HCT116 (cell line): ENCODE measurements around the gene TBL1X. TPM values are rescaled to one million over a fixed set of nuclear protein-coding genes. Genes with fewer than 3 reads are reported as not detected.

Experiments
- ATAC-seq: fragments of 200-7000 bp; cut with Tn5 transposase; 2 replicates; pipeline ENCODE4 v1.9.1; 2020; ENCODE audit warnings: mild to moderate bottlenecking, moderate library complexity
- BruUV-seq: library from RNA; stranded (reverse); fragments of 400-500 nt; replicated peaks from 2 replicates; lab custom pipeline; 2021; lab: Mats Ljungman, UMichigan
- CTCF ChIA-PET: fragments of 300-600 bp; sonication (Branson Sonifier 250); formaldehyde crosslinking; loops from one replicate; lab custom pipeline; 2021; ENCODE audit warnings: antibody characterized with exemption; lab: Charles Lee
- POLR2A ChIA-PET: fragments of 300-600, 350-600 bp; sonication (Branson Sonifier 250); formaldehyde crosslinking; loops from one replicate; lab custom pipeline; 2021; ENCODE audit warnings: antibody characterized with exemption; lab: Charles Lee
- RAD21 ChIA-PET, 2 experiments: fragments of 300-600 bp; sonication (Branson Sonifier 250); formaldehyde crosslinking; loops; one replicate each; lab custom pipeline; 2023; ENCODE audit warnings: low total read pairs in 2 of 2; ENCODE audit not compliant: uncharacterized antibody in 2 of 2, unreplicated experiment in 2 of 2, low non-redundant PET in 1 of 2; lab: Charles Lee
- DNase-seq: peaks from one replicate; pipeline ENCODE4 v3.0.0-alpha.2; 2010; ENCODE audit warnings: low read depth, low spot score
- H2AFZ ChIP-seq: fragments of 200-600 bp; shearing (Covaris generic), sonication (generic); 2 replicates; pipeline ENCODE4 v1.6.1; 2017; ENCODE audit warnings: low read depth, mixed run types, mixed read lengths, antibody characterized with exemption, low read length; ENCODE audit not compliant: poor library complexity, severe bottlenecking
- H3K27ac ChIP-seq: 2 replicates; pipeline ENCODE4 v1.5.1; 2012; ENCODE audit warnings: low read depth, low read length
- H3K27me3 ChIP-seq: fragments of 200-600 bp; sonication (generic); 2 replicates; pipeline ENCODE4 v1.6.1; 2016; ENCODE audit warnings: mixed run types, low read length, mixed read lengths; ENCODE audit not compliant: insufficient read depth
- H3K36me3 ChIP-seq, 2 experiments: fragments of 200-500 bp in 1 of 2; fragments of 200-600 bp in 1 of 2; sonication (Bioruptor generic) in 1 of 2; sonication (generic) in 1 of 2; 2 replicates each; pipeline versions ENCODE4 v1.5.1 to v1.6.1; 2014 to 2016; ENCODE audit warnings: low read length in 2 of 2, inconsistent platforms in 1 of 2, mixed read lengths in 1 of 2, mixed run types in 1 of 2; ENCODE audit not compliant: insufficient read depth in 2 of 2, control insufficient read depth in 1 of 2
- H3K4me1 ChIP-seq, 2 experiments: fragments of 200-600 bp in 1 of 2; sonication (generic) in 1 of 2; 2 replicates each; pipeline versions ENCODE4 v1.5.1 to v1.6.1; 2012 to 2017; ENCODE audit warnings: low read length in 2 of 2, inconsistent platforms in 1 of 2, mild to moderate bottlenecking in 1 of 2, mixed read lengths in 1 of 2, mixed run types in 1 of 2, moderate library complexity in 1 of 2; ENCODE audit not compliant: insufficient read depth in 2 of 2, control insufficient read depth in 1 of 2
- H3K4me2 ChIP-seq: fragments of 200-600 bp; sonication (generic); 2 replicates; pipeline ENCODE4 v1.6.1; 2017; ENCODE audit warnings: mixed run types, low read length, mixed read lengths
- H3K4me3 ChIP-seq, 2 experiments: fragments of 200-600 bp in 1 of 2; sonication (generic) in 1 of 2; replicated peaks in 1 of 2; 2 replicates each; pipeline ENCODE4 v1.5.1; 2011 to 2016; ENCODE audit warnings: low read length in 2 of 2, control low read depth in 1 of 2, low read depth in 1 of 2, mild to moderate bottlenecking in 1 of 2, mixed read lengths in 1 of 2, mixed run types in 1 of 2
- H3K79me2 ChIP-seq: fragments of 200-600 bp; sonication (generic); 2 replicates; pipeline ENCODE4 v1.6.1; 2017; ENCODE audit warnings: mild to moderate bottlenecking, mixed run types, low read length, moderate library complexity, mixed read lengths; ENCODE audit not compliant: insufficient read depth
- H3K9ac ChIP-seq: fragments of 200-600 bp; sonication (generic); 2 replicates; pipeline ENCODE4 v1.6.1; 2016; ENCODE audit warnings: low read length, mixed read lengths
- H3K9me2 ChIP-seq: fragments of 200-600 bp; sonication (generic), shearing (Covaris generic); 2 replicates; pipeline ENCODE4 v1.6.1; 2017; ENCODE audit warnings: mixed run types, mild to moderate bottlenecking, moderate library complexity; ENCODE audit not compliant: insufficient read depth
- H3K9me3 ChIP-seq, 2 experiments: fragments of 200-500 bp in 1 of 2; fragments of 200-600 bp in 1 of 2; sonication (Bioruptor generic) in 1 of 2; sonication (generic) in 1 of 2; 2 replicates each; pipeline ENCODE4 v1.6.1; 2014 to 2017; ENCODE audit warnings: low read length in 2 of 2, mixed read lengths in 2 of 2, inconsistent platforms in 1 of 2, low read depth in 1 of 2, mild to moderate bottlenecking in 1 of 2, mixed run types in 1 of 2, moderate library complexity in 1 of 2; ENCODE audit not compliant: control insufficient read depth in 1 of 2, insufficient read depth in 1 of 2
- H4K20me1 ChIP-seq: fragments of 200-600 bp; sonication (generic), shearing (Covaris generic); 2 replicates; pipeline ENCODE4 v1.6.1; 2017; ENCODE audit warnings: mixed run types, mild to moderate bottlenecking, moderate library complexity; ENCODE audit not compliant: insufficient read depth
- EZH2 ChIP-seq: fragments of 200-600 bp; sonication (generic); IDR thresholded peaks from 2 replicates; pipeline ENCODE4 v1.6.1; 2017; ENCODE audit warnings: antibody characterized with exemption, mixed run types
- SIN3A ChIP-seq: IDR thresholded peaks from 2 replicates; pipeline ENCODE4 v1.6.1; 2012; ENCODE audit warnings: low read depth
- SP1 ChIP-seq: IDR thresholded peaks from 2 replicates; pipeline ENCODE4 v1.6.1; 2012; ENCODE audit warnings: low read depth
- intact Hi-C: fragments of 100-400 bp; cut with micrococcal nuclease; formaldehyde crosslinking; loops from 2 replicates; pipeline ENCODE4 v1.10.0; 2022
- total RNA-seq: library from RNA; stranded (reverse); gene quantifications from one replicate; pipeline ENCODE4 v1.2.1, GENCODE V29; 2021; ENCODE audit not compliant: unreplicated experiment
- TF ChIP-seq, protein P1 (sequence below), 3 experiments: fragments of 200-600 bp in 1 of 3; sonication (generic) in 1 of 3; IDR thresholded peaks in 2 of 3; conservative IDR thresholded peaks in 1 of 3; 2 replicates each; pipeline ENCODE4 v1.5.1; 2012 to 2017; ENCODE audit warnings: low read depth in 2 of 3, low read length in 2 of 3, antibody characterized with exemption in 1 of 3, borderline replicate concordance in 1 of 3, control low read depth in 1 of 3, mild to moderate bottlenecking in 1 of 3, mixed read lengths in 1 of 3, mixed run types in 1 of 3, moderate library complexity in 1 of 3; ENCODE audit not compliant: insufficient read depth in 1 of 3
- TF ChIP-seq, protein P2 (sequence below): IDR thresholded peaks from 2 replicates; pipeline ENCODE4 v1.6.1; 2012

Gene TBL1X
- total RNA-seq, 1 experiment from 2014 or later = 37.8 TPM

DNA sequence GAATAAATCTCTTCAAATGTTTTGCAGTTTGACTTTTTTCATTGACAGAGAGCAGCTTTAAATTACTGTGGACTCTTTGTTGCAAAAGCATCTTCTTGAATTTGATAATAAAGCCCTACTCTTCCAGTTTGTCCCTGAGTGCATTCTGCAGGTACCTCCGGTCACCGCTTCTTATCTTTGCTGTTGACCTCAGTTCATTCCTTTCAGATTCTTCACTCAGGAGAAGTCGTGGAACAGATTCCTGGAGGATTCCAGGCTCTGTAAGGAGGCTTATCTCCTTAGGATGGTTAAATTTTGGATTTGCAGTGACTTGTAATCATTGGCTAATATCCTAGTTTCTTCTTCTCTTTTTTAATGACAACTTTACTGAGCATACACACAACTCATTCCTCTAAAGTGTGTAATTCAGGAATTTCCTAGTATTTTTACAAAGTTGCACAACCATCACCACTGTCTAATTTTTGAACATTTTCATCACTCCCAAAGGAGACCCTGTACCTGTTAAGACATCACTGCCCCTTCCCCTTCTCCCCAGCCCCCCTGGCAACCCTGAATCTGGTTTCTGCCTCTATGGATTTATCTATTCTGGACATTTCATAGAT, 22.0 kb downstream of the TBL1X start:
- H3K4me2 ChIP-seq = no peak overlapping the region
- no peaks in the 10 kb centered on the region for H3K27me3 ChIP-seq
- H3K4me1 ChIP-seq = no peaks in the 10 kb centered on the region
- no peaks in the 10 kb centered on the region for H3K36me3 ChIP-seq
- intact Hi-C loops = no loop called here
- DNase-seq = no peak
- no peak overlapping the region for H3K27ac ChIP-seq
- RAD21 ChIA-PET = no interaction called here
- POLR2A ChIA-PET = no interaction called here
- CTCF ChIA-PET = no interaction called here
- H3K79me2 ChIP-seq = 0 out of 2 replicates have a peak, but pooled peaks cover 11% of the 10 kb centered on the region
- no peaks in the 10 kb centered on the region for H4K20me1 ChIP-seq
- H3K9ac ChIP-seq = no peak overlapping the region
- no peaks in the 10 kb centered on the region for H3K9me2 ChIP-seq
- no peak for ATAC-seq
- H3K9me3 ChIP-seq = no peaks in the 10 kb centered on the region
- H3K4me3 ChIP-seq = no peak overlapping the region
- H2AFZ ChIP-seq = no peak overlapping the region
- BruUV-seq = no TSS peak
- TF ChIP-seq EZH2 (no peak), SP1 (no peak), SIN3A (no peak)
- TF ChIP-seq, protein P1, sequence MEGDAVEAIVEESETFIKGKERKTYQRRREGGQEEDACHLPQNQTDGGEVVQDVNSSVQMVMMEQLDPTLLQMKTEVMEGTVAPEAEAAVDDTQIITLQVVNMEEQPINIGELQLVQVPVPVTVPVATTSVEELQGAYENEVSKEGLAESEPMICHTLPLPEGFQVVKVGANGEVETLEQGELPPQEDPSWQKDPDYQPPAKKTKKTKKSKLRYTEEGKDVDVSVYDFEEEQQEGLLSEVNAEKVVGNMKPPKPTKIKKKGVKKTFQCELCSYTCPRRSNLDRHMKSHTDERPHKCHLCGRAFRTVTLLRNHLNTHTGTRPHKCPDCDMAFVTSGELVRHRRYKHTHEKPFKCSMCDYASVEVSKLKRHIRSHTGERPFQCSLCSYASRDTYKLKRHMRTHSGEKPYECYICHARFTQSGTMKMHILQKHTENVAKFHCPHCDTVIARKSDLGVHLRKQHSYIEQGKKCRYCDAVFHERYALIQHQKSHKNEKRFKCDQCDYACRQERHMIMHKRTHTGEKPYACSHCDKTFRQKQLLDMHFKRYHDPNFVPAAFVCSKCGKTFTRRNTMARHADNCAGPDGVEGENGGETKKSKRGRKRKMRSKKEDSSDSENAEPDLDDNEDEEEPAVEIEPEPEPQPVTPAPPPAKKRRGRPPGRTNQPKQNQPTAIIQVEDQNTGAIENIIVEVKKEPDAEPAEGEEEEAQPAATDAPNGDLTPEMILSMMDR (IDR thresholded peaks at IDR 0.05 in 2 of 3, conservative IDR thresholded peaks at IDR 0.05 in 1 of 3; ENCODE audit: borderline replicate concordance in 1 of 3, insufficient read depth in 1 of 3, low read depth in 2 of 3, low read length in 2 of 3) = no peak

DNA sequence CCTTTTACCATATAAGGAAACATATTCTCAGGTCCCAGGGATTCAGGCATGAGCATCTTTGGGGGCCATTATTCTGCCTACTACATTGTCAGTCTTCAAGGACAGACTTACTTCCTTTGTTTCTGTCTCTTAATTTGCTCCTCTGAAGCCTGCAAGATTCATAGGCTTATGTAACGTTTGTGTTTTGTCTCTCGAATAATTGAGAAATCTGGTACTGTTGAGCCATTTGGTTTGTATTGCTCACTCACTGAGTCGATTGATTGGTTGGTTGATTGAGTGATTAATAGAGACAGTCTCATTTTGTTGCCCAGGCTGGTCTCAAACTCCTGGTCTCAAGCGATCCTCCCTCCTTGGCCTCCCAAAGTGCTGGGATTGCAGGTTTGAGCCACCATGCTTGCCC, 23.7 kb downstream of the TBL1X start:
- ChIA-PET RAD21 (no interaction called here), CTCF (no interaction called here), POLR2A (no interaction called here)
- H3K27me3 ChIP-seq = no peaks in the 10 kb centered on the region
- H3K4me2 ChIP-seq = no peak overlapping the region
- H3K9ac ChIP-seq = no peak overlapping the region
- intact Hi-C loops = no loop called here
- TF ChIP-seq, protein P2, sequence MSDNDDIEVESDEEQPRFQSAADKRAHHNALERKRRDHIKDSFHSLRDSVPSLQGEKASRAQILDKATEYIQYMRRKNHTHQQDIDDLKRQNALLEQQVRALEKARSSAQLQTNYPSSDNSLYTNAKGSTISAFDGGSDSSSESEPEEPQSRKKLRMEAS = no peak
- H3K9me2 ChIP-seq = no peaks in the 10 kb centered on the region
- 0 out of 2 replicates have a peak, but pooled peaks cover 11% of the 10 kb centered on the region for H3K79me2 ChIP-seq
- no TSS peak for BruUV-seq
- ATAC-seq (no peak), DNase-seq (no peak)
- H3K27ac ChIP-seq = no peak overlapping the region
- H3K4me1 ChIP-seq = no peaks in the 10 kb centered on the region
- no peak overlapping the region for H2AFZ ChIP-seq
- no peaks in the 10 kb centered on the region for H4K20me1 ChIP-seq
- H3K4me3 ChIP-seq = no peak overlapping the region
- no peaks in the 10 kb centered on the region for H3K36me3 ChIP-seq
- no peaks in the 10 kb centered on the region for H3K9me3 ChIP-seq
